HG03175 (cell line): Measurements from ENCODE around the gene LRRC37A2.
"Not testable (repeated sequence)": the region's sequence is repeated elsewhere in the genome, so short reads cannot be mapped to it uniquely, and the experiment has no call there.

ENCODE experiments used
- ATAC-seq: cut with Tn5 transposase; IDR thresholded peaks from one replicate; pipeline ENCODE4 v1.9.1; 2021; ENCODE audit warnings: mild to moderate bottlenecking, moderate library complexity; ENCODE audit not compliant: unreplicated experiment

LRRC37A2 gene

GRCh38 chr17:46591332-46591731 lies 79.1 kb downstream of the LRRC37A2 start:
- ATAC-seq: peak; percentile 47

GRCh38 chr17:46598344-46598931 lies 86.2 kb downstream of the LRRC37A2 start:
- peak; percentile 49 for ATAC-seq

DNA sequence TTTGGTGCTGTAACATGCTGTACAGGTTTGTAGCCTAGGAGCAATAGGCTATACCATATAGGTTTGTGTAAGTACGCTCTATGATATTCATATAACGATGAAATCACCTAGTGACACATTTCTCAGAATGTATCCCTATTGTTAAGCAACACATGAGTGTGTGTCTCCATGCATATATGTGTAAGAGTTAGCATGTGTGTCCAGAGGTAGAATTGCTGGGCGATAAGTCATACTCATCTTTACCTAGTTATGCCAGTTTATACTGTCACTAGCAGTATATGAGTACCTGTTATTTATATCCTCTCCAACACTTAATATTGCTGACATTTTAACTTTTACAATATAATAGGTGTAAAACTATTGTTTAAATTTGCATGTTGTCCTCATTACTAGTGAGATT lies 88.5 kb downstream of the LRRC37A2 start:
- not testable (repeated sequence) for ATAC-seq

DNA sequence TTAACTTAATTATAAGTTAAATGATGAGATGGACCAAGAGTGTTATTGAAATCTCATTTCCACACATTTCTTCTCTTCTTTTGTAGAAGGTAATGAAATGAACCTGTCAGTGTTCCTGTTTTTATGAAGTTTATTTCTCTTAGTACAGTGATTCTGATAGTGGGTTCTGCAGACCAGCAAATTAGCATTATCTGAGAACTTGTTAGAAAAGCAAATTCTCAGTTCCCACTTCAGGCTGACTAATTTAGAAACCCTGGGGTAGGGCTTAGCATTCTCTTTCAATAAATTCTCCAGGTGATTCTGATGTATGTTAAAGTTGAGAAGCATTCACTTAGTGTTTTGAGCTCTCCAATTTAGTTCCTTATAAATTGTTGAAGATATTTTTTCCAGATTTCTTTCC lies 90.9 kb downstream of the LRRC37A2 start:
- ATAC-seq: peak; percentile 84
